ENCODE results near the gene PDIA5.

DNA sequence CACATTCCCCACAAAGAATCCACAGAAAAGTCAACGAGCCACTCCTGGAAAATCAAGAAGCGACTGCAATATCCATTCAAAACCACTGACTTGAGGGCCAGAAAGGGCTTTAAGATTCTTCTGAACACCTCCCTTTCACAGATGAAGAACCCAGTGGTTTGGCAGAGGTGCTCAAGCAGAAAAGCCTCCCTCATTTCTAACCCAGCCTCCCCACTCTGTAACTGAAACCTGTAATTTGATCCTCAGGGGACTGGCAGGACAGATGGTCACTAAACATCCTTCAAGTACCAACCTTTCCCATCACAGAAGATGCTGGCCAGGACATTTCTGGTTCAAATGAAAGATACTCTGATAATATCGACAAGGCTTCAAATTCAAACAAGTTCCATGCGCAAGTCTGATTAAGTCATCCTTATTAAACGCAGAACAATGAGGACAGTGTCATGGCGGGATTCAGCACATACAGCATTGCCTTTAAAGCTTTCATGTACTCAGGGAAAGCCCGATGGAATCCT, 44.8 kb upstream of the PDIA5 start:
- TF ChIP-seq YY1 (IDR thresholded peaks at IDR 0.05; ENCODE audit: insufficient read depth, insufficient read length) = no peak
- TF ChIP-seq ZNF274 (IDR thresholded peaks at IDR 0.05; ENCODE audit: low read depth, low read length) = no peak
- no peak for TF ChIP-seq SUZ12 (IDR thresholded peaks at IDR 0.05; ENCODE audit: extremely low read depth, insufficient read depth, insufficient read length)
